GM18498 (cell line): ENCODE results near the gene WNK4.

ENCODE experiments used
- ATAC-seq: cut with Tn5 transposase; IDR thresholded peaks from one replicate; pipeline ENCODE4 v1.9.1; 2021; ENCODE audit warnings: mild to moderate bottlenecking, moderate library complexity; ENCODE audit not compliant: unreplicated experiment

The WNK4 gene

DNA sequence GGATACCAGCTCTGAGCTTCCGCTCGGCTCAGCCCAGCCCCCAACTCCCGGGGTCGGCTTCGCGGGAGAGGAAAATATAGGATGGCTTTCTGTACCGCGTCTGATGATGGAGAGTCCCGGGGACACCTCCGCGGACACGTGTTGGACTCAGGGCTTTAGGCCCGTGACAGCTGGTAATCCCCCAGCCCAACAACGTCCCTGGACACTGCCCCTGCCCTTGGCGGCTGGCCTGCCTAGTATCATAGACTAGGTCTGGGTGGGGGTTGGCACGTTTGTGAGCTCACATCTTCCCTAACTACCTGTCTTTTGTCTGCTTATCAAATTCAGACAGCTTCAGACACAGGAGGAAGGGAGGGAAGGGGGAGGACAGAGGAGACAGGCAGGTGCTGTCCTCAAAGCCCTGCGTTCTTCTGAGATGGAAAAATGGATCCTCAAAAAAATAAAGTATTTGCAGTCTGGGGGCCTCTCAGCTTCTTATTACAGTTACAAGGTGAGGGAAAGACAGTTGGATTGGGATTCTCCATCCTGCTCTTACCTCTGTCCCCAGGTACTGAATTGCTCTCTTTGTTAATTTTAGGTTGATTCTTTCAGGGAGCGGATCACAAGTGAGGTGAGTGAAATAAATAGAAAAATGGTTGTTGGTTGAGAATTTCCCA lies 53.5 kb downstream of the WNK4 start:
- ATAC-seq: no peak

DNA sequence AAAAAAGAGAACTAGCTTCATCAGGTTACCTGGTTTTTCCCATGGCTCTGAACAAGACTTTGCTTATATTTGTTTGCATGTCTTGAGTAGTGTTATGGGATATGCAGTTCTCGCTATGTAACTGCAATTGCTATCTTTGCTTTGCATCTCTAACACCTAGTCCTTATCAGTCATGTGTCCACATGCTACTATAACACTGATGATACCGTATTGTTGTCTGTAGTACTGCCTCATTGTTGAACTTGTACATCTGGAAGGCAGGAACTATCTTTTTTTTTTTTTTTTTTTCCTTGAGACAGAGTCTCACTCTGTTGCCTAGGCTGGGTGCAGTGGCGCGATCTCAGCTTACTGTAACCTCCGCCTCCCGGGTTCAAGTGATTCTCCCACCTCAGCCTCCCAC lies 55.3 kb downstream of the WNK4 start:
- ATAC-seq: no peak

DNA sequence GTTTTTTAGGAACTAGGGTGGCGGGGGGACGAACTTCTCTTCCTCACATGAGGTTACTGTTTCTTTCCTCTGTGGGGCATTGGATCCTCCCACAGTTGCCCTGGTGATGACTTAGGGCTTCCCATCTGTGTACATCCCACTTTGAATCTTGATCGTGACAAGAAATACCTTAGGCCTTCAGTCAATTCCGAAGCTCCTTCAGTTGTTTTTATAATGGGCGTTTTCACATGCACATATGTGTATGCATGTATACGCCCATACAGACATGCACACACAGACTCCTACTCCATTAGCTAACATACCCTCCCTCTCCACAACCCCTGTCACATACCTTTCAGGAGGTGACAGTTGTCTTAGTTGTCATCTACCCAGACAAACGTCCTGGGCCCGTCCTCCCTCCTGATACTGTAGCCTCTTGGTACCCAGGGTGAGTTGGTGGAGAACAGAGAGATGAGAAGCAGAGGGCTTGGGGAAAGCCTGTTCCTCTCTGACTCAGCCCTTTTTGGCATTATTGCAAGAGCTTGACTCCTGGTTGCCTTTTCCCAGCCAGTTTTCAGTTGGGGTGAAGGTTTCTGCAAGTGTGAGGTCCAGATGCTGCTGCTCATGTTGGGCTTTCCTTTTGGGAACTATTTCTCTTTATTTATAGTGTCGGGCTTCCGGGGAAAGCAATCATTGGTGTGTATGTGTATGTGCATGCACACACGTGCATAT lies 61.7 kb downstream of the WNK4 start:
- no peak for ATAC-seq

DNA sequence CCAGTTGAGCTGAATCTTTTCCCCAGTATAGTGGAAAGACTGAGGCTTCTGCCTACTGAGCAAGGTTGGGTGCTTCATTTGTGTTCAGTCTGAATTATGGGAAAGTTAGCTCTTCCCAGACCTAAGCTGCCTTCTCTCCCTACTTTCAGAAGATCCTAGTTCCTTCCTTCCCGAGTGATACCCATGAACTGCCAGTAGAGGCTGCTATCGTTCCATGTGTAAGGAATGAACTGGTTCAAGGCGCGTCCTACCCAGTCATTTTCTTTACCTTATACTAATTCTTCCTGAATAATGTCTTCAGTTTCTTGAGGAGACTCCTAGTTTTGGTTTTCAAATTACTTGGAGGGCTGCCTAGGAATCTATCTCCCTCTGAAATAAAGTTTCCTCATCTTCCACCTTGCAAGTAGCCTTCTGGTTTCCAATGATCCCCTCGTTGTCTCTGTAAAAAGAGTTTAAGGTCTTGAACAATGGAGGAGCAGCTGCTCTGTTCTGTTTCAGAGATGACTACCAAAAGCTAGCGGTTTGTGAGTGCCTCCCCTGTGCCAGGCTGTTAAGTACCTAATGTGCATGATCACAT lies 63.0 kb downstream of the WNK4 start:
- no peak for ATAC-seq

DNA sequence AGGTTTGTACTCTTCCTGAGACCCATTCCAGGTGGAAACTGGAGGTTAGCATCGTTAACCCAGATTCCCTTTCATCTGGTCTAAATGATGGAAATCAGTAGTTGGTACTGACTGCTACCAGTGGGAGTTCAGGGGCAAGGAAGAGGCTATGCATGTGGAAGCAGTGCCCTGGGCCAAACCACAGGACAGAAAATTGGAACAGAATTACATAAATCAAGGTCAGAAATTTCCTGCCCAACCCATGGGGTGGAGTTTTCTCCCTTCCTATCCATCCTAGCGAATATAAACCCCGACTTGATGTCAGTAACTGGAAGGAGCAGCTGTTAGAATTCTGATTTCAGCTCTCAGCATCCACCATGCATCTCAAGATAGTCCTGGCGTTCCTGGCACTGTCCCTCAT lies 63.9 kb downstream of the WNK4 start, which contains the start of gene AOC2:
TSS of gene AOC2 (plus strand) at position 310 of the 400 bp plus-strand sequence. CDS start at position 357, 47 bp downstream.
- ATAC-seq: no peak

DNA sequence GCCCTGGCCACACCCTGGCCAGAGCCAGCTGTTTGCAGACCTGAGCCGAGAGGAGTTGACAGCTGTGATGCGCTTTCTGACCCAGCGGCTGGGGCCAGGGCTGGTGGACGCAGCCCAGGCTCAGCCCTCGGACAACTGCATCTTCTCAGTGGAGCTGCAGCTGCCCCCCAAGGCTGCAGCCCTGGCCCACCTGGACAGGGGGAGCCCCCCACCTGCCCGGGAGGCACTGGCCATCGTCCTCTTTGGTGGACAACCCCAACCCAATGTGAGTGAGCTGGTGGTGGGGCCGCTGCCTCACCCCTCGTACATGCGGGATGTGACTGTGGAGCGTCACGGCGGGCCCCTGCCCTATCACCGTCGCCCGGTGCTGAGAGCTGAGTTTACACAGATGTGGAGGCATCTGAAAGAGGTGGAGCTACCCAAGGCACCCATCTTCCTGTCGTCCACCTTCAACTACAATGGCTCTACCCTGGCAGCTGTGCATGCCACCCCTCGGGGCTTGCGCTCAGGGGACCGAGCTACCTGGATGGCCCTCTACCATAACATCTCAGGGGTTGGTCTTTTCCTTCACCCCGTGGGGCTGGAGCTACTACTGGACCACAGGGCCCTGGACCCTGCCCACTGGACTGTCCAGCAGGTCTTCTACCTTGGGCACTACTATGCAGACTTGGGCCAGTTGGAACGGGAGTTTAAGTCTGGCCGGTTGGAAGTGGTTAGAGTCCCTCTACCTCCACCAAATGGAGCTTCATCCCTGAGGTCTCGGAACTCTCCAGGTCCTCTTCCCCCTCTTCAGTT lies 64.5 kb downstream of the WNK4 start:
- ATAC-seq: no peak

DNA sequence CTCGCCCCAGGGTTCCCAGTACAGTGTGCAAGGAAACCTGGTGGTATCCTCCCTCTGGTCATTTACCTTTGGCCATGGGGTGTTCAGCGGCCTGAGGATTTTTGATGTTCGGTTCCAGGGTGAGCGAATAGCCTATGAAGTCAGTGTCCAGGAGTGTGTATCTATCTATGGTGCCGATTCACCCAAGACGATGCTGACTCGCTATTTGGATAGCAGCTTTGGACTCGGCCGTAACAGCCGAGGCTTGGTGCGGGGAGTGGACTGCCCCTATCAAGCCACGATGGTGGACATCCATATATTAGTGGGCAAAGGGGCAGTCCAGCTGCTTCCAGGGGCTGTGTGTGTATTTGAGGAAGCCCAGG lies 65.1 kb downstream of the WNK4 start:
- ATAC-seq: no peak

DNA sequence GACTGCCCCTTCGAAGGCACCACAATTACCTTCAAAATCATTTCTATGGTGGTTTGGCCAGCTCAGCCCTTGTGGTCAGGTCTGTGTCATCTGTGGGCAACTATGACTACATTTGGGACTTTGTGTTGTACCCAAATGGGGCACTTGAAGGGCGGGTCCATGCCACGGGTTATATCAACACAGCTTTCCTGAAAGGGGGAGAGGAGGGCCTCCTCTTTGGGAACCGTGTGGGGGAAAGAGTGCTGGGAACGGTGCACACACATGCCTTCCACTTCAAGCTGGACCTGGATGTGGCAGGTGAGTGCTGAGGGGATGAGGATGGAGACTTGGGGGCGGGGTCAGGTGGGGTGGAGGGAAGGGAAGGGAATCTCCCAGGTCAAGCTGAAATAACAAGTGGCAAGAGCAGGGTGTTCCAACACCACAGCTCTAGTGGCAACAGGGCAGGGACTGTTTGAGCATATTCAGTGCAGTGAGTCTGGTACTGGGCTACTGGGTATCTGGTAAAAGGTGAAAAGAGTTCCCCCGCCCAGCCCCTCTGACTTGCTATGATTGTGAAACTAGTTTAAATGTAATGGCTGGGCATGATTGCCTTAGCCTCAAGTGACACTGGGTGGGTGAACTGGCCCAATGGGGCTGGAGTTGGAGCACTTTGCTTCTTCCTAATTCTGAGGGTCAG lies 65.6 kb downstream of the WNK4 start:
- ATAC-seq: no peak
